CD4-positive, CD25-positive, alpha-beta regulatory T cell (primary cell): ENCODE data around the gene ZXDC. TPM values are rescaled to one million over a fixed set of nuclear protein-coding genes. Genes with fewer than 3 reads are reported as not detected.

Source experiments
- ATAC-seq, 2 donors: fragments of 150-1000 bp; cut with Tn5 transposase; one replicate each; pipeline ENCODE4 v1.10.0; 2021; ENCODE audit warnings: low read depth in 2 of 2, moderate number of reproducible peaks in 2 of 2, moderate library complexity in 1 of 2
- DNase-seq, 3 donors: peaks; one replicate each; pipeline versions ENCODE4 v3.0.0 to v3.0.0-alpha.2; 2012 to 2022; ENCODE audit warnings: mixed read lengths in 1 of 3
- H3K27ac ChIP-seq: one replicate; pipeline ENCODE4 v1.7.0; 2013; ENCODE audit warnings: mild to moderate bottlenecking, low read length; ENCODE audit not compliant: insufficient read depth, poor library complexity, severe bottlenecking
- H3K27me3 ChIP-seq: one replicate; pipeline ENCODE4 v1.7.0; 2013; ENCODE audit warnings: low read length; ENCODE audit not compliant: control insufficient read depth, insufficient read depth
- H3K36me3 ChIP-seq: one replicate; pipeline ENCODE4 v1.7.0; 2013; ENCODE audit warnings: mild to moderate bottlenecking, low read length, moderate library complexity; ENCODE audit not compliant: control insufficient read depth, insufficient read depth
- H3K4me1 ChIP-seq: 2 replicates; pipeline ENCODE4 v1.7.0; 2013; ENCODE audit warnings: mild to moderate bottlenecking, low read length; ENCODE audit not compliant: insufficient read depth, control insufficient read depth, poor library complexity, severe bottlenecking
- H3K4me3 ChIP-seq: one replicate; pipeline ENCODE4 v1.7.0; 2013; ENCODE audit warnings: low read depth, mild to moderate bottlenecking, low read length, moderate library complexity
- H3K9me3 ChIP-seq, 2 experiments: 1 replicate in 1 of 2; 2 replicates in 1 of 2; pipeline ENCODE4 v1.7.0; 2013; ENCODE audit warnings: low read length in 2 of 2, mild to moderate bottlenecking in 1 of 2, moderate library complexity in 1 of 2; ENCODE audit not compliant: control insufficient read depth in 2 of 2
- H3K27ac Mint-ChIP-seq, 3 donors: one replicate each; pipeline ENCODE4 v1.8.0; 2020 to 2022; ENCODE audit warnings: mild to moderate bottlenecking in 3 of 3, mixed read lengths in 3 of 3, moderate library complexity in 2 of 3
- H3K27me3 Mint-ChIP-seq: one replicate; pipeline ENCODE4 v1.8.0; 2022; ENCODE audit warnings: mild to moderate bottlenecking, mixed read lengths
- H3K36me3 Mint-ChIP-seq: one replicate; pipeline ENCODE4 v1.8.0; 2020; ENCODE audit warnings: mixed read lengths
- H3K4me1 Mint-ChIP-seq, 4 donors: one replicate each; pipeline ENCODE4 v1.8.0; 2020 to 2022; ENCODE audit warnings: mixed read lengths in 4 of 4, mild to moderate bottlenecking in 1 of 4
- H3K4me3 Mint-ChIP-seq, 4 donors: one replicate each; pipeline ENCODE4 v1.8.0; 2020 to 2022; ENCODE audit warnings: mild to moderate bottlenecking in 4 of 4, mixed read lengths in 4 of 4, moderate library complexity in 3 of 4
- H3K9me3 Mint-ChIP-seq, 7 donors: one replicate each; pipeline ENCODE4 v1.8.0; 2020 to 2022; ENCODE audit warnings: mixed read lengths in 7 of 7, mild to moderate bottlenecking in 3 of 7, moderate library complexity in 2 of 7
- polyA plus RNA-seq, 4 donors: library from polyadenylated mRNA; unstranded; fragments of 300-500 nt; fragmentation: Illumina TruSeq; gene quantifications; one replicate each; pipeline ENCODE4 v1.2.3, GENCODE V29; 2021
- total RNA-seq: library from RNA; stranded (reverse); gene quantifications from one replicate; pipeline ENCODE4 v1.2.3, GENCODE V29; 2022

ZXDC gene
- total and polyA plus RNA-seq, 5 donors from 2014 or later = 11.4 to 59.8 (median 12.4) TPM

DNA sequence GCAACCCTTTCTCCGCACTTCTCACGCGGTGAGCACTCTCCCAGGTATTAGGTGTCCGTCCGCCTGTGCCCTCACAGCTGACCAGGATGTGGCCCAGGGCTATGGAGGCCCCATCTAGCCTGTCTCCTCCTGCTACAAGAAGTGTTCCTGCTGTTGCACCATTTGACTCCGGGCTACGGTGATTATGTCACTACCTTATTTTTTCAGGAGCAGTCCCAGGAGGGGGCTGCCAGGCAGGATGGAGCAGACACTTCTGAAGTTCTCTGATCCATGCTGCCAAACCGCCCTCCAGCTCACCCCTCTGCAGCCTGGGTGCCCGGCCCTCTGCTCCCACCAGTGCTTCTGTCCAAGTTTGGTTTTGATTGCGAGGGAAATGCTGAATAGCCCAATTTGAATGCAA lies 36.9 kb downstream of the ZXDC start:
- no peak for DNase-seq
- Mint-ChIP-seq H3K4me1 (no peaks in the 10 kb centered on the region), H3K36me3 (peaks cover 35% of the 10 kb centered on the region), H3K27me3 (peaks cover 4% of the 10 kb centered on the region), H3K4me3 (no peak overlapping the region), H3K9me3 (no peaks in the 10 kb centered on the region), H3K27ac (no peak overlapping the region)
- H3K36me3 ChIP-seq = peaks cover 42% of the 10 kb centered on the region
- no peaks in the 10 kb centered on the region for H3K4me1 ChIP-seq
- no peak for ATAC-seq
- H3K9me3 ChIP-seq = no peaks in the 10 kb centered on the region
- no peak overlapping the region for H3K4me3 ChIP-seq
- no peaks in the 10 kb centered on the region for H3K27me3 ChIP-seq
- H3K27ac ChIP-seq = no peak overlapping the region

DNA sequence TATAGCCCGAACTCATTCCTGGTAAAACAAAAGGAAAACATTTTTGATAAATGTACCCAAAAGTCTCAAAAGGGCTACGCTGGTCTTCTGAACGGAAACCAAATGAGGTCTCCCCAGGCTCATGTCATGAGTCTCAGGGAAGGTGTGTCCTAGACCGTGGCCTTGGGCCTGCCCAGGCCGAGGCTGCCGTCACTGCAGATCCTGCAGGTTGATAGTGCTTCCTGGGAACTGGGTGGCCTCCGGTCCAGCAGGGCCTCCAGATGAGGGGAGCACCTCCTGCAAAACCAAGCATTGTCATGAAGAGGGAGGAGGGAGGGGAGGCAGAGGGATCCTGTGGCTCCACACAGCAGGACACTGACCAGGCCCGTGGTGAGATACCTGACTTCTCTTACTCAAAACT lies 37.5 kb downstream of the ZXDC start:
- ATAC-seq (no peak), DNase-seq (no peak)
- Histone ChIP-seq H3K4me3 (no peak overlapping the region), H3K36me3 (peaks cover 42% of the 10 kb centered on the region), H3K9me3 (no peaks in the 10 kb centered on the region), H3K27me3 (no peaks in the 10 kb centered on the region), H3K4me1 (no peaks in the 10 kb centered on the region), H3K27ac (no peak overlapping the region)
- Mint-ChIP-seq H3K9me3 (no peaks in the 10 kb centered on the region), H3K4me1 (no peaks in the 10 kb centered on the region), H3K27ac (no peak overlapping the region), H3K36me3 (peaks cover 35% of the 10 kb centered on the region), H3K27me3 (peaks cover 4% of the 10 kb centered on the region), H3K4me3 (no peak overlapping the region)

DNA sequence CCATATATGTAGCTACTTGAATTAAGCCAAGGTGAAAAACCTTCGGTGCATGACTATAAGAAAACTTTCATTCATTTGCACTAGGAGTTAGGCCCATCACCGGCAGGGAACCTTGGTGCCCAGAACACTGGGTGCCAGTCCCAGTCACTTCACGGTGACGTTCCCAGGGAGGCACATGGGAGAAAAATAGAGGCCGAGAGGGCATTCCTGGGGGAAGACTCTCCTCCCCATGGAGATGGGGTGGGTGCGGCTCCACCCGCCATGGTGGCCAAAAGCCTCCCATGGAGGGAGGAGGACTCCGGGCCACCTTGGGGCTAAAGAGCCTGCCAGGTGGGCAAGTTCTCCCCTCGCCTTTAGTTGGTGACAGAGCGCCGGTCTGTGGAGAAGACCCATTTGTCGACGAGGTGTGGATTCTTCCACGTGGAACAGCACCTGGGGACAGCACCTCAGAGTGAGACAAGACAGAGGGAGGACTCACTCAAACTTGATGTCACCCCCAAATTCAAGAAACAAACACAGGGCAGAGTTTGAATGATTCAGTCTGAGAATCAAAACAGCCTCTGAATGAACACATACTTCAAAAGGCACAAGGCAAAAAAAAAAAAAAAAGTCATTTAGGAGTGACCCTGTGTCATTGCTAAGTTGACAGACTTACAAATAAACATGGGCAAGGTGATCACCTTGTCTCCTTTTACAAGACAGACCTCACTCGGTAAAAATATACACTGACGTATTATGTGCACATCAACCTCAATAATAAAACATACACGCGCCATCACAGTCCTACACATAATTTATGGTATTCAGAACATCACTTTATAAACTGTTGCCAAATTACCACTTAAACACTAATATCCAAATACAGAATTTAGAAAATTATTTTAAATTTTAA lies 38.6 kb downstream of the ZXDC start:
- no peak for DNase-seq
- H3K27me3 Mint-ChIP-seq = peaks cover 4% of the 10 kb centered on the region
- H3K4me1 ChIP-seq = no peaks in the 10 kb centered on the region
- no peaks in the 10 kb centered on the region for H3K27me3 ChIP-seq
- H3K4me3 ChIP-seq = no peak overlapping the region
- no peak overlapping the region for H3K4me3 Mint-ChIP-seq
- peak overlapping the region in 1 of 3 donors; percentile 56 for H3K27ac Mint-ChIP-seq
- ATAC-seq = no peak
- H3K27ac ChIP-seq = no peak overlapping the region
- H3K9me3 Mint-ChIP-seq = peaks cover 0 to 2% (median 0%) of the 10 kb centered on the region in 7 donors
- H3K36me3 Mint-ChIP-seq = peaks cover 40% of the 10 kb centered on the region
- H3K9me3 ChIP-seq = no peaks in the 10 kb centered on the region
- peaks cover 38% of the 10 kb centered on the region for H3K36me3 ChIP-seq
- H3K4me1 Mint-ChIP-seq = no peaks in the 10 kb centered on the region

DNA sequence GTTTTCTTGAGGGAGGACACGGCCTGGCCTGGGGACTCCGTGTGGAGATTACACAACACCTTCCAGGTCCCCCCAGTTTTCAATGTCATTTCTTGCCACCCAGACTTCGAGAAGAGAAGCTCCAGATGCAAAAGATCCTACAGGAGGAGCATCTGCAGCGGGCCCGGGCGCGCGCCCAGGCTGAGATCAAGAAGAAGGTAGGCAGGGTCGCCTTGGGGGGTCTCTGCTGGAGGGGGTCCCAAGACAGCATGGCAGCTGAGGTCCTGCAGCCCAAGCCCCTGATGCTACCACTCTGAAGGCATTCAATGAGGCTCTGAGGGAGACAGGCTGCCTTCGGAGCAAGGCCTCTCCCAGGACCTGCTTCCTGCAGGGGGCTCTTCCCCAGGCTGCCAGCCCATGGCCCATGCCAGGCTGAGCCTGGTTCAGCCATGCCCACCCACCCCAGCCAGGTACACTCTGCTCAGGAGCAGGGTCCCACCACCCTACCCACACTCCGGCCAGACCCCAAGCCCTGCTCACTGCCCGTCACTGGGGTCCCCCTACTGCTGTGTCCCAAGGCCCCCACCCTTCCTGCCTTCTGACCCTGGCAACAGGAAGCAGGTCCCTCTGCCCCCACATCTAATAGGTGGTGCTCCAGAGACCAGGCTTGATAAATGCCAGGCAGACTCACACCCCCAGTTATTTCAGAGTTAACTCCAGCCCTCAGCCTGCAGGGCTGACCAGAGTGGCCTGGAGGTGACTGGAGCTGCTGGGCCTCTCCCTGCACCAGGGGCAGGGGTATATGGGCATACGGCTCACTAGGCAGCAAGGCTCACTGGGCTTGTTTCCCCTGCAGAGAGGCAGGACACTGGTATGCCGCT lies 40.0 kb downstream of the ZXDC start:
- no peaks in the 10 kb centered on the region for H3K4me1 Mint-ChIP-seq
- Histone ChIP-seq H3K36me3 (peaks cover 33% of the 10 kb centered on the region), H3K4me3 (no peak overlapping the region), H3K27ac (no peak overlapping the region), H3K9me3 (no peaks in the 10 kb centered on the region), H3K4me1 (no peaks in the 10 kb centered on the region), H3K27me3 (no peaks in the 10 kb centered on the region)
- H3K27ac Mint-ChIP-seq = no peak overlapping the region
- peaks cover 0 to 2% (median 0%) of the 10 kb centered on the region in 7 donors for H3K9me3 Mint-ChIP-seq
- peaks cover 4% of the 10 kb centered on the region for H3K27me3 Mint-ChIP-seq
- H3K4me3 Mint-ChIP-seq = no peak overlapping the region
- DNase-seq (no peak), ATAC-seq (no peak)
- peaks cover 40% of the 10 kb centered on the region for H3K36me3 Mint-ChIP-seq

DNA sequence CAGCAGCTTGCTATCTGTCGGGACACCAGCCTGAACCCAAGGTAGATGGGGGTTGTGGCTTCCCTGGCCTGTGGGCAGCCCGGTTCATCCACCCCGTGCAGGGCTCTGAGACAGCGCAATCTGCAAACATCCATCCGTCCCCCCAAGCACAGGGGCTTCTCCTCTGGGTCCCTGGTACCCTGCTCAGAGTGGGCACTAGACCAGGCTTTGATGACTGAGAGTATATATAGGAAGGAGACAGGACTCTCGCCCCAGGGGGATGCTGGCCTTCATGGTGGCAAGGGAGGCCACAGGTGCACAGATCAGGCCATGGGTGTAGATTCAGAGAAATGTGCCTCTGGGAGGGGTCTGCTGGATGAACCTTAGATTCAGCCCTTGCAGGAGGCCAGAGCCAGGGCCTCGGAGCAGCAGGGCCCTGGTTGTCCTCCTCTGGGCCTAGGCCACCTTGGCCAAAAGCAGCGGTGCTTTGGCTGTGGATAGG lies 40.7 kb downstream of the ZXDC start:
- Mint-ChIP-seq H3K27ac (no peak overlapping the region), H3K4me1 (no peaks in the 10 kb centered on the region), H3K36me3 (peaks cover 40% of the 10 kb centered on the region), H3K4me3 (no peak overlapping the region), H3K9me3 (peaks cover 0 to 2% (median 0%) of the 10 kb centered on the region in 7 donors), H3K27me3 (peaks cover 4% of the 10 kb centered on the region)
- Histone ChIP-seq H3K4me3 (no peak overlapping the region), H3K4me1 (no peaks in the 10 kb centered on the region), H3K27ac (no peak overlapping the region), H3K27me3 (no peaks in the 10 kb centered on the region), H3K9me3 (no peaks in the 10 kb centered on the region), H3K36me3 (peaks cover 32% of the 10 kb centered on the region)
- no peak for DNase-seq
- no peak for ATAC-seq

DNA sequence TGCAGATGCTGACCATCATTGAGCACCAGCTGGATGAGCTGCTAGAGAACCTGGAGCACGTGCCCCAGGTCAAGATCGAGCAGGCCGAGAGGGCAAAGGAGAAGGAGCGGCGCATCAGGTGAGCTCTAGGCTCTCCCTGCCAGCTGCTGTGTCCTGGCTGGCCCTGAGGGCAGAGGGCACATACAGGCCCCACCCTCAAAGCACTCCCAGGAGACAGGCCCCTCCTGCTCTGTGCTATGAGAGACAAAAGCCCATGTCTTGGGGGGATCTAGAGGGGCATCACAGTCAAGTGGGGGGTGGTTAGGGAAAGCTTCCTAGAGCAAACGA lies 41.5 kb downstream of the ZXDC start:
- Histone ChIP-seq H3K4me3 (no peak overlapping the region), H3K27ac (no peak overlapping the region), H3K27me3 (no peaks in the 10 kb centered on the region), H3K36me3 (peaks cover 26% of the 10 kb centered on the region), H3K9me3 (no peaks in the 10 kb centered on the region), H3K4me1 (no peaks in the 10 kb centered on the region)
- DNase-seq (no peak), ATAC-seq (no peak)
- Mint-ChIP-seq H3K4me1 (no peaks in the 10 kb centered on the region), H3K4me3 (no peak overlapping the region), H3K9me3 (peaks cover 0 to 2% (median 0%) of the 10 kb centered on the region in 7 donors), H3K36me3 (peaks cover 39% of the 10 kb centered on the region), H3K27ac (no peak overlapping the region), H3K27me3 (peaks cover 4% of the 10 kb centered on the region)

DNA sequence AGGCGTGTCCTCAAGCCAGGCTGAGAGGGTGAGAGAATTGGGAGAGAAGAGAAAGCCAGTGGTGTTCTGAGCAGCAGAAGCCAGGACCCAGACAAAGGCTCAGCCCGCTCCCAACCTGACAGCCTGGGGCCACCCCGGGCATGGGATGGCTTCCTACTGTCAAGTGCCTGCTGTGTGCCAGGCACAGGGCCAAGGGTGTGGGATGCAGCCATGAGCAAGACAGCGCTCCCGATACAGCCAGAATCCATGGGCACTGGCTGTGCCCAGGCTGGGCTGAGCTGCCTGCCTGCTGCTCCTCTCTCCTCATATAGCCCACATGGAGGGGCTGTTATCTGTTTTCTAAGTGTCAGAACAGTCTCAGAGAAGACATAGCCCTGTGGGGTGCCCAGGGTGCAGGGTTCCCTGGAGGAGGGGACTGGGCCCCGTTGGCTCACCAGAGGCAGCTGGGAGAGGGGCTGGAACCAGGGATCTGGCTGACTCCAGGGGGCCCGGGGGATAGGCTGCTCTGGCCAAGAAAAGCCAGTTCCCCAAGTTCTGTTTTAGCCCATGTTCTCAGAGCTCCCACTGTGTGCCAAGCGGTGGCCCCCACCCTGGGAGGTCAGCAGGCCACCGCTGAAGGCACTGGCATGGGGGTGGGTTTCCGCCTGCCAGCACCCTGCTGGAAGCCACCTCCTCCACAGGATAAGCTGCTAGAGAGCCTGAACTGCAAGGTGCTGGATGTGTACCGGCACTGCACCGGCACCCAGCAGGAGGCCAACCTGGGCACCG lies 42.0 kb downstream of the ZXDC start:
- no peaks in the 10 kb centered on the region for H3K4me1 Mint-ChIP-seq
- no peak overlapping the region for H3K4me3 ChIP-seq
- H3K36me3 ChIP-seq = peaks cover 20% of the 10 kb centered on the region
- H3K4me3 Mint-ChIP-seq = no peak overlapping the region
- no peak overlapping the region for H3K27ac ChIP-seq
- H3K27me3 ChIP-seq = no peaks in the 10 kb centered on the region
- H3K4me1 ChIP-seq = no peaks in the 10 kb centered on the region
- H3K9me3 Mint-ChIP-seq = peaks cover 0 to 2% (median 0%) of the 10 kb centered on the region in 7 donors
- no peaks in the 10 kb centered on the region for H3K9me3 ChIP-seq
- H3K36me3 Mint-ChIP-seq = peaks cover 34% of the 10 kb centered on the region
- H3K27me3 Mint-ChIP-seq = peaks cover 4% of the 10 kb centered on the region
- DNase-seq = no peak
- H3K27ac Mint-ChIP-seq = peak overlapping the region in 1 of 3 donors; percentile 61
- ATAC-seq = no peak
